Muscle layer of colon (tissue), 2 donors: ENCODE data around the gene RAB22A.
A peak's percentile ranks its signal among the peaks of the same experiment; 100 is the strongest.

Experiments
- H3K27ac ChIP-seq: one replicate; pipeline ENCODE4 v1.7.0; 2013; ENCODE audit warnings: low read depth, mild to moderate bottlenecking, low read length, moderate library complexity
- H3K27me3 ChIP-seq, 2 donors: one replicate each; pipeline ENCODE4 v1.7.0; 2013; ENCODE audit warnings: low read length in 2 of 2, mild to moderate bottlenecking in 2 of 2; ENCODE audit not compliant: insufficient read depth in 2 of 2, control insufficient read depth in 1 of 2
- H3K36me3 ChIP-seq: one replicate; pipeline ENCODE4 v1.7.0; 2013; ENCODE audit warnings: mild to moderate bottlenecking, low read length; ENCODE audit not compliant: insufficient read depth
- H3K4me1 ChIP-seq: one replicate; pipeline ENCODE4 v1.7.0; 2013; ENCODE audit warnings: mild to moderate bottlenecking, low read length; ENCODE audit not compliant: insufficient read depth
- H3K4me3 ChIP-seq, 2 donors: one replicate each; pipeline ENCODE4 v1.7.0; 2013; ENCODE audit warnings: low read length in 2 of 2, low read depth in 1 of 2, mild to moderate bottlenecking in 1 of 2, moderate library complexity in 1 of 2
- H3K9ac ChIP-seq: one replicate; pipeline ENCODE4 v1.7.0; 2013; ENCODE audit warnings: low read length
- H3K9me3 ChIP-seq: one replicate; pipeline ENCODE4 v1.7.0; 2013; ENCODE audit warnings: mild to moderate bottlenecking, low read length
- donor health status: abdominal sarcoma.
- donor health status: Adenocarcinoma of cecum.

Gene RAB22A

GRCh38 chr20:58309591-58310290, at the start of gene RAB22A:
Gene RAB22A, plus strand, starts transcription at chr20:58309715. Its CDS starts 262 bp downstream, at chr20:58309977.
- Histone ChIP-seq H3K27me3 (no peaks in the 10 kb centered on the region), H3K4me3 (peak within 1 kb of the TSS; percentile 85 to 99), H3K9ac (peak within 1 kb of the TSS; percentile 64), H3K4me1 (peaks cover 14% of the 10 kb centered on the region), H3K27ac (peak within 1 kb of the TSS; percentile 94), H3K9me3 (no peaks in the 10 kb centered on the region), H3K36me3 (no peaks in the 10 kb centered on the region)

- Histone ChIP-seq H3K4me1 (no peaks in the 10 kb centered on the region), H3K36me3 (peaks cover 22% of the 10 kb centered on the region), H3K9me3 (no peaks in the 10 kb centered on the region), H3K27ac (no peak overlapping the region), H3K9ac (no peak overlapping the region), H3K4me3 (no peak overlapping the region), H3K27me3 (no peaks in the 10 kb centered on the region)
Measured at GRCh38 chr20:58260006-58260405, 49.5 kb upstream of the RAB22A start.

GRCh38 chr20:58261660-58262059, 47.9 kb upstream of the RAB22A start:
- no peak overlapping the region for H3K9ac ChIP-seq
- H3K36me3 ChIP-seq = peaks cover 25% of the 10 kb centered on the region
- no peak overlapping the region for H3K4me3 ChIP-seq
- H3K4me1 ChIP-seq = no peaks in the 10 kb centered on the region
- no peak overlapping the region for H3K27ac ChIP-seq
- H3K9me3 ChIP-seq = no peaks in the 10 kb centered on the region
- no peaks in the 10 kb centered on the region for H3K27me3 ChIP-seq

GRCh38 chr20:58264271-58264670, 45.2 kb upstream of the RAB22A start:
- Histone ChIP-seq H3K36me3 (peaks cover 33% of the 10 kb centered on the region), H3K4me1 (no peaks in the 10 kb centered on the region), H3K27ac (no peak overlapping the region), H3K27me3 (no peaks in the 10 kb centered on the region), H3K9me3 (no peaks in the 10 kb centered on the region), H3K4me3 (no peak overlapping the region), H3K9ac (no peak overlapping the region)

- H3K36me3 ChIP-seq = peaks cover 33% of the 10 kb centered on the region
- H3K27me3 ChIP-seq = no peaks in the 10 kb centered on the region
- H3K9me3 ChIP-seq = no peaks in the 10 kb centered on the region
- no peak overlapping the region for H3K9ac ChIP-seq
- no peak overlapping the region for H3K27ac ChIP-seq
- no peaks in the 10 kb centered on the region for H3K4me1 ChIP-seq
- no peak overlapping the region for H3K4me3 ChIP-seq
Measured at GRCh38 chr20:58267389-58268215, 41.9 kb upstream of the RAB22A start.

GRCh38 chr20:58268421-58268821, 41.1 kb upstream of the RAB22A start:
- H3K9ac ChIP-seq = no peak overlapping the region
- peaks cover 27% of the 10 kb centered on the region for H3K36me3 ChIP-seq
- no peak overlapping the region for H3K27ac ChIP-seq
- H3K9me3 ChIP-seq = no peaks in the 10 kb centered on the region
- no peaks in the 10 kb centered on the region for H3K4me1 ChIP-seq
- H3K27me3 ChIP-seq = no peaks in the 10 kb centered on the region
- H3K4me3 ChIP-seq = no peak overlapping the region

GRCh38 chr20:58268936-58269619, 40.4 kb upstream of the RAB22A start:
- H3K4me1 ChIP-seq = no peaks in the 10 kb centered on the region
- no peak overlapping the region for H3K4me3 ChIP-seq
- no peak overlapping the region for H3K9ac ChIP-seq
- H3K9me3 ChIP-seq = no peaks in the 10 kb centered on the region
- H3K27me3 ChIP-seq = no peaks in the 10 kb centered on the region
- no peak overlapping the region for H3K27ac ChIP-seq
- H3K36me3 ChIP-seq = peaks cover 20% of the 10 kb centered on the region

- peaks cover 7% of the 10 kb centered on the region for H3K36me3 ChIP-seq
- H3K27ac ChIP-seq = no peak overlapping the region
- H3K4me3 ChIP-seq = no peak overlapping the region
- H3K9ac ChIP-seq = no peak overlapping the region
- no peaks in the 10 kb centered on the region for H3K4me1 ChIP-seq
- no peaks in the 10 kb centered on the region for H3K27me3 ChIP-seq
- H3K9me3 ChIP-seq = no peaks in the 10 kb centered on the region
Measured at GRCh38 chr20:58271606-58272351, 37.7 kb upstream of the RAB22A start.

GRCh38 chr20:58274384-58274783, 35.1 kb upstream of the RAB22A start:
- H3K9me3 ChIP-seq = no peaks in the 10 kb centered on the region
- no peak overlapping the region for H3K27ac ChIP-seq

GRCh38 chr20:58277107-58277506, 32.4 kb upstream of the RAB22A start:
- Histone ChIP-seq H3K9me3 (no peaks in the 10 kb centered on the region), H3K4me1 (no peaks in the 10 kb centered on the region), H3K4me3 (no peak overlapping the region), H3K27me3 (no peaks in the 10 kb centered on the region), H3K9ac (no peak overlapping the region), H3K36me3 (no peaks in the 10 kb centered on the region), H3K27ac (no peak overlapping the region)

More at GRCh38 chr20:58274384-58274783, 35.1 kb upstream of the RAB22A start:
- Histone ChIP-seq H3K36me3 (no peaks in the 10 kb centered on the region), H3K4me3 (no peak overlapping the region), H3K4me1 (no peaks in the 10 kb centered on the region), H3K9ac (no peak overlapping the region), H3K27me3 (no peaks in the 10 kb centered on the region)
